GM19468 (cell line): ENCODE measurements around the gene SYNPR.

Source experiments
- ATAC-seq: cut with Tn5 transposase; IDR thresholded peaks from one replicate; pipeline ENCODE4 v1.9.1; 2021; ENCODE audit warnings: mild to moderate bottlenecking, moderate library complexity, moderate number of reproducible peaks; ENCODE audit not compliant: unreplicated experiment; ENCODE audit errors: extremely low read depth

The SYNPR gene

DNA sequence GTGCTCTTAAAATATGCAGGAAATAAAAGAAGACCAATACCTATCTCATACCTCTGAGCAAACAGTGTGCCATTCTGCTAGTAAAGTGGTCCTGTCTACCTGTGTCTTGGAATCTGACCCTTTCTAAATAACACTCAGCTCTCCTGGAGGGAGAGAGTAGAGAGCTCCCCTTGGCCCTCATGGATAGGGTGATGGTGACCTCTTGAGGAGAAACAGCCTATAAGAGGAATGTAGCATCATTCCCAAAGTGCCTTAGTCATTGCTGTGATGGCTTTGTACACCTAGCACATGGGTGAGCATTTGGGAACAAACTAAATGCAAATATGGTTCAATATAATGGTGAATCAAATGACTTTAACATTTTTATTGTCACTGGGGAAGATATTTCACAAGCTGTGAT lies 384.4 kb downstream of the SYNPR start:
- ATAC-seq = no peak
